Omental fat pad (tissue), 4 donors: ENCODE results near the gene EXD2. TPM values are rescaled to one million over a fixed set of nuclear protein-coding genes. Genes with fewer than 3 reads are reported as not detected.

Experiments used
- ATAC-seq: fragments of 150-250 bp; one replicate; pipeline ENCODE4 v1.9.1; 2016; ENCODE audit warnings: mild to moderate bottlenecking, moderate library complexity; ENCODE audit not compliant: low FRiP score
- DNase-seq: peaks from one replicate; pipeline ENCODE4 v3.0.0-alpha.2; 2019; ENCODE audit warnings: low spot score
- total RNA-seq, 4 donors: library from RNA; depleted of rRNA; stranded (reverse); fragments of >200 nt; gene quantifications; one replicate each; pipeline ENCODE4 v1.1.0, GENCODE V29; 2016
- TF ChIP-seq, protein P1 (sequence below), 3 donors: fragments of 450-650 bp; IDR thresholded peaks; one replicate each; pipeline ENCODE4 v1.5.1; 2016 to 2017; ENCODE audit warnings: antibody characterized with exemption in 3 of 3, mild to moderate bottlenecking in 3 of 3, moderate library complexity in 2 of 3

EXD2 gene, protein sequence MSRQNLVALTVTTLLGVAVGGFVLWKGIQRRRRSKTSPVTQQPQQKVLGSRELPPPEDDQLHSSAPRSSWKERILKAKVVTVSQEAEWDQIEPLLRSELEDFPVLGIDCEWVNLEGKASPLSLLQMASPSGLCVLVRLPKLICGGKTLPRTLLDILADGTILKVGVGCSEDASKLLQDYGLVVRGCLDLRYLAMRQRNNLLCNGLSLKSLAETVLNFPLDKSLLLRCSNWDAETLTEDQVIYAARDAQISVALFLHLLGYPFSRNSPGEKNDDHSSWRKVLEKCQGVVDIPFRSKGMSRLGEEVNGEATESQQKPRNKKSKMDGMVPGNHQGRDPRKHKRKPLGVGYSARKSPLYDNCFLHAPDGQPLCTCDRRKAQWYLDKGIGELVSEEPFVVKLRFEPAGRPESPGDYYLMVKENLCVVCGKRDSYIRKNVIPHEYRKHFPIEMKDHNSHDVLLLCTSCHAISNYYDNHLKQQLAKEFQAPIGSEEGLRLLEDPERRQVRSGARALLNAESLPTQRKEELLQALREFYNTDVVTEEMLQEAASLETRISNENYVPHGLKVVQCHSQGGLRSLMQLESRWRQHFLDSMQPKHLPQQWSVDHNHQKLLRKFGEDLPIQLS
- total RNA-seq: 10 to 100 TPM; 15.4 to 27.0 (median 17.3) TPM

DNA sequence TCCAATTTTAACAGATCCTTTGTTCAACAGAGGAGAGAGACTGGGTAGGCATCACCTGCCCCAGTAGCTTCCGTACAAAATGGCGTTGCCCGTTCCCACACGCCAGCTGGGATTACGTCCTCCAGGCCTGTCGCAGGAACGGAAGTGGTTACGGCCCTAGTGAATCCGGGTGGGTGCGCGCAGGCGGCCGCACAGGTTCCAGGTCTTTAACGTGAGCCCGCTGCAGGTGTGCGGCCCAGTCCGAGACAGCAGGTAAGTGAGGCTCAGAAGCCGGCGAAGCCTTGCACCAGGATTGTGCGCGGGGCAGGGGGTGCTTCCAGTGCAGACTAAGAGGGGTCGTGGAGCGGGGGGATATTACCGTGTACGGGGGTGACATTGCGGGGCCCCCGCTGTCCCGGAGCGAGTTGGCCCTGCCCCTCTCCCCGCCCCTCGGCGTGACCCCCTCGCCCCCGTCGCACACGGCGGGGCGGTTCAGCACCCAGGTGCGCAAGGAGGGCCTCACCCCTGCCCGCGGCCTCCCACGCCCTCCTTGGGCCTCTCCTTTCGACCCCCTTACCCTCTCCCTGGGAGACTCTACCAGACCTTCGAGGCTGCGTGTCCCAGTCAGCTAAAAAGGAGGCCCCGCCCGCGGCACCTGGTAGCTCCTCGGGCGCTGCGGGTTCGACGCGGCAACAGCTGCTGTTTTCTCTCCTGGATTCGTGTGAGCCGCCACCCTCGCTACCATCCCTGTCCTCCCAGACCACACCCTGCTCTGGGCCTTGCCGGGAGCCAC is at the start of gene EXD2:
TSS of gene EXD2 (plus strand) at position 159 of the 772 bp plus-strand sequence. CDS start 17,973 bp downstream, outside the sequence.
- TF ChIP-seq, protein P1, sequence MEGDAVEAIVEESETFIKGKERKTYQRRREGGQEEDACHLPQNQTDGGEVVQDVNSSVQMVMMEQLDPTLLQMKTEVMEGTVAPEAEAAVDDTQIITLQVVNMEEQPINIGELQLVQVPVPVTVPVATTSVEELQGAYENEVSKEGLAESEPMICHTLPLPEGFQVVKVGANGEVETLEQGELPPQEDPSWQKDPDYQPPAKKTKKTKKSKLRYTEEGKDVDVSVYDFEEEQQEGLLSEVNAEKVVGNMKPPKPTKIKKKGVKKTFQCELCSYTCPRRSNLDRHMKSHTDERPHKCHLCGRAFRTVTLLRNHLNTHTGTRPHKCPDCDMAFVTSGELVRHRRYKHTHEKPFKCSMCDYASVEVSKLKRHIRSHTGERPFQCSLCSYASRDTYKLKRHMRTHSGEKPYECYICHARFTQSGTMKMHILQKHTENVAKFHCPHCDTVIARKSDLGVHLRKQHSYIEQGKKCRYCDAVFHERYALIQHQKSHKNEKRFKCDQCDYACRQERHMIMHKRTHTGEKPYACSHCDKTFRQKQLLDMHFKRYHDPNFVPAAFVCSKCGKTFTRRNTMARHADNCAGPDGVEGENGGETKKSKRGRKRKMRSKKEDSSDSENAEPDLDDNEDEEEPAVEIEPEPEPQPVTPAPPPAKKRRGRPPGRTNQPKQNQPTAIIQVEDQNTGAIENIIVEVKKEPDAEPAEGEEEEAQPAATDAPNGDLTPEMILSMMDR (IDR thresholded peaks at IDR 0.05): no peak
- peak; percentile 46 for DNase-seq
- peak; percentile 90 for ATAC-seq

DNA sequence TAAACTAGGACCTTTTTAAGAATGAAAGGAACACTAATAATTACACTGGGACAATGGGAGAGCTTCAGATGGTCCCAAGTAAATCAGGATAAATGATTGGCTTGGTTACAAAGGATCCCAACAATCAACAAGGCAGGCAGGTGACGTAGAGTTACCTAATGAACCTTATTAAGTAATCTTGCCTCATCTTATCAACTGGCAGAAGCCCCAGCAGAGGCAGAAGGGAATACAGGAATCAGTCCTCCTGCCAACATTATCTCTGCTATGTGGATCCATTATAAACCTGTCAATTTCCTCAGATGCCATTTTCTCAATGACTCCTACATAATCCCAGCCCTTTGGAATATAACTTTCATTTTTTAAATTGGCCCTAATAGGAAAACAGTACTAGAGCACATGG is 49.7 kb upstream of the EXD2 start:
- ATAC-seq (no peak), DNase-seq (no peak)
- TF ChIP-seq, protein P1 (IDR thresholded peaks at IDR 0.05): no peak

DNA sequence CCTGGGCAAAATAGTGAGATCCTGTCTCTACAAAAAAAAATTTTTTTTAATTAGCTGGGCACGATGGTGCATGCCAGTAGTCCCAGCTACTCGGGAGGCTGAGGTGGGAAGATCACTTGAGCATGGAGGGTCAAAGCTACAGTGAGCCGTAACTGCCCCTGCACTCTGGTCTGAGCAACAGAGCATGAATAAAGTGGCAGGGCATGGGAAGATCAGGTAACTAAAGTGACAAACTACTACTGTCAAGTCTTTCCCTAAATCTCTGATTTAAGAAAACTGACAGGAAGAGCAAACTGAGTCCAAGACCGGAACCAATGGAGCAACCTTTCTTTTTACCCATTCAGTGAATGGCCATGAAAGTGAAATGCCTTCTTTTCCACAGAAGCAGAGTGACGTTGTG is 49.2 kb upstream of the EXD2 start:
- DNase-seq (no peak), ATAC-seq (no peak)
- TF ChIP-seq, protein P1 (IDR thresholded peaks at IDR 0.05): no peak

DNA sequence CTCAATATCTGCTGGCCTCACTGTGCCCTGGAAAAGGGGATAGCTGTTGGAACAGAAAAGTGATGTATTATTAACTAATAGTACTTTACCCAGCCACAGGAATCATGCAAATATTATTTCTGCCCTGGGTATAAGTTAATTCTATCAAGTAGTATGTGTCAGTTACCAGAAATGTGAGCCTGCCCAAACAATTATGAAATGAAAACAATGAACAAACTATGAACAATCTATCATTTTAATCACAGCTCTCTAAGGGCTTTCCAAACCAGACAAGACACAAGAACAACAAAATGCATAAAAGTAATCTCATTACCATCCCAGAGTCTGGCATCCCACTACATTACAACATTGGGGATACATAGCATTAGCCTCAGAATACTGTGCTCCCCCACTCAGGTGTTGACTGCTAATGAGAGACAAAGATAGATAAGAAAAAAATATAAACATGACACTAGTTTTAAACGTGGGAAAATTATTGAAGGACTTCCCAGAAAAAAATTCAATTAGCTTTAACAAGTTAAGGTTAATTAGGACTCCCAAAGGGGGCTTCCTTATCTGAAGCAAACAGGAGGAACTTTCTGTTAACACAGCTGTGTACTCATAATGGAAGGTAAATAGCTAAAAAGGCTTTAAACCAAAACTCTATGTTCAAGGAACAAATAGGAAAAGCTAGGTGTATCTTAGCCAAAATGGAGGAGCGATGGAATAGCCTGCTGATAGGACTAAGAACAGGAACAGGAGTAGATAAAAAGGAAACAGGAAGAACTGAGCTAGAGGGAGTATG is 41.6 kb upstream of the EXD2 start:
- DNase-seq (no peak), ATAC-seq (no peak)
- TF ChIP-seq, protein P1 (IDR thresholded peaks at IDR 0.05): no peak

DNA sequence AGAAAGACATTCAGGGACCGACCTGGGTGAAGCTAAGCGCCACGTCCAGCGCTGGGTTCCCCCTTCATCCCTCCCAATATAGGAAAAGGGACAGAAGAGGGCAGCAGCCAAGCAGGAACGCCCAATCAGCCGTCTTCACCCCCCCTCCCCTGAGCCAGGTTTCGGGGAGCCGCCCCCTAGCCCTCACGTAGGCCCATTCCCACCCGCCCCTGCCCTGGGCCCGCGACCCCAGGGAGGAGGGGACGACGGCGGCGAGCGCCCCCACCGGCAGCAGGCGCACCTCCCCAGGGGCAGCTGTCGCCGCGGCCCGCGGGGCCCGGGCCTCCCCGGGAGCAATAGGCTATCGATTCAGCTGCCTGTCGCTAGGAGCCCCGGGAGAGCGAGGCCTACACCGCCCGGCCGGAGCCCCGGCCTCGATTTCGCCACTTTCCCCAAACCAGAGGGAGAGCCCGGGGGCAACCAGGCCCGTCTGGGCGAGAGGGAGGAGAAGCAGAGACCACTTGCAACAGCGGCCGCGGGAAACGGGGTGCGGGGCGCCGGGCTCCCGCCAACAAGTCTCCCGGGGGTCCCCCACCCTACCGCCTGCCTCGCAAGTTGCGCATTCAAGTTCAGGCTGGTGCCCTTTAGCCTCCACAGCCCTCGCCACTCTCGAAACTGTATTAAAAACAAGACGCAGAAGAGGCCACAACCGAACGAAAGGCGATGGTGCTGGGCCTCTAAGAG is 39.7 kb upstream of the EXD2 start:
- DNase-seq (peak; percentile 41), ATAC-seq (peak; percentile 59)
- TF ChIP-seq, protein P1 (IDR thresholded peaks at IDR 0.05): peak in 1 of 3 donors; percentile 31
